ENCODE data around the gene RACK1. TPM values are rescaled to one million over a fixed set of nuclear protein-coding genes. Genes with fewer than 3 reads are reported as not detected.

The RACK1 gene
- total and polyA plus RNA-seq, 2 experiments from 2014 or later: 2,372 to 4,798 TPM

Small RNA genes lying within 50 kb of the gene (microRNA-seq; reads per million reads assigned to microRNA genes)
- not detected for gene MIR4638

Small RNA genes lying within 50 kb of the gene (small RNA-seq; reads per million reads assigned to genes)
- gene MIR4638 (ENCODE audit: low replicate concordance): not detected
- gene SNORD95 (ENCODE audit: low replicate concordance): not detected
- not detected for gene SNORD96A (ENCODE audit: low replicate concordance)

Other genes starting within 250 kb of the RACK1 start
- gene BTNL9, start 203.6 kb downstream of the RACK1 start, total RNA-seq (2014; rRNA removed; shearing (Covaris generic)): 2.8 and 3.4 TPM in 2 replicates
- 0.21 and 0.37 TPM in 2 replicates for gene BTNL9, start 203.6 kb downstream of the RACK1 start, polyA plus RNA-seq (2016; fragmentation: Nextera tagmentation; extraction: Ambion mirVana)
- not detected in 2 replicates for gene OR2V1, start 112.7 kb downstream of the RACK1 start, total RNA-seq (2014; rRNA removed; shearing (Covaris generic))
- not detected in 2 replicates for gene OR2V1, start 112.7 kb downstream of the RACK1 start, polyA plus RNA-seq (2016; fragmentation: Nextera tagmentation; extraction: Ambion mirVana)
- not detected in 2 replicates for gene OR2V2, start 96.3 kb downstream of the RACK1 start, total RNA-seq (2014; rRNA removed; shearing (Covaris generic))
- not detected in 2 replicates for gene OR2V2, start 96.3 kb downstream of the RACK1 start, polyA plus RNA-seq (2016; fragmentation: Nextera tagmentation; extraction: Ambion mirVana)
- 0.56 and 0.66 TPM in 2 replicates for gene TRIM7, start 38.7 kb downstream of the RACK1 start, total RNA-seq (2014; rRNA removed; shearing (Covaris generic))
- 0.37 and 0.53 TPM in 2 replicates for gene TRIM7, start 38.7 kb downstream of the RACK1 start, polyA plus RNA-seq (2016; fragmentation: Nextera tagmentation; extraction: Ambion mirVana)
- gene TRIM41, start 20.6 kb downstream of the RACK1 start, total RNA-seq (2014; rRNA removed; shearing (Covaris generic)): 8.7 and 9.7 TPM in 2 replicates
- gene TRIM41, start 20.6 kb downstream of the RACK1 start, polyA plus RNA-seq (2016; fragmentation: Nextera tagmentation; extraction: Ambion mirVana): 6.2 and 7.3 TPM in 2 replicates
- 2.9 and 6.2 TPM in 2 replicates for gene TRIM52, start 17.2 kb upstream of the RACK1 start, total RNA-seq (2014; rRNA removed; shearing (Covaris generic))
- 4.1 and 8.1 TPM in 2 replicates for gene TRIM52, start 17.2 kb upstream of the RACK1 start, polyA plus RNA-seq (2016; fragmentation: Nextera tagmentation; extraction: Ambion mirVana)
- gene OR4F3, start 123.4 kb upstream of the RACK1 start, total RNA-seq (2014; rRNA removed; shearing (Covaris generic)): not detected in 2 replicates
- gene OR4F3, start 123.4 kb upstream of the RACK1 start, polyA plus RNA-seq (2016; fragmentation: Nextera tagmentation; extraction: Ambion mirVana): not detected in 2 replicates

Measured in GM23338 (cell line).